ENCODE results near the gene CLCN6. TPM values are rescaled to one million over a fixed set of nuclear protein-coding genes. Genes with fewer than 3 reads are reported as not detected.

The CLCN6 gene
- total and polyA plus RNA-seq, 2 of the 8 experiments (the other 6 are each of a cell fraction or from before 2014, with no cell fraction given) = 15.7 to 26.0 TPM

DNA sequence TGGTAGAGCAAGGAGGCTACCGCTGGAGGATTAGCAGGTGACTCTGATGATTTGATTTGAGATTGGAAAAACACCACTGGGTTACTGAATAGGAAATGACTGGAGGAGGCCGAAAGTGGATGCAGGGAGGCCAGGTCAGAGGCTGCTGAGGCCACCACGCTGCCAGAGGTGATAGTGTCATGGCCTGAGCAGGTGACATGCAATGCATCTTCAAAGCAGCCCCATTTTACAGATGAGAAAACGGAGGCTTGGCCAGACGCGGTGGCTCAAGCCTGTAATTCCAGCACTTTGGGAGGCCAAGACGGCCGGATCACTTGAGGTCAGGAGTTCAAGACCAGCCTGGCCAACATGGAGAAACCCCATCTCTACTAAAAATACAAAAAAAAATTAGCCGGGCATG lies 31.2 kb upstream of the CLCN6 start (continued):
- no peak for TF ChIP-seq SAP30 (IDR thresholded peaks at IDR 0.05; ENCODE audit: insufficient read depth, insufficient replicate concordance, low read length)
- no peak for TF ChIP-seq CEBPB (IDR thresholded peaks at IDR 0.05; ENCODE audit: low read depth, low read length)
- TF ChIP-seq SP1 (IDR thresholded peaks at IDR 0.05; ENCODE audit: low read depth, low read length) = no peak
- TF ChIP-seq JUND (IDR thresholded peaks at IDR 0.05; ENCODE audit: low read length) = no peak
- no peak for TF ChIP-seq RFX5 (IDR thresholded peaks at IDR 0.05; ENCODE audit: borderline replicate concordance, low read depth, low read length)
- TF ChIP-seq ATF3 (IDR thresholded peaks at IDR 0.05; ENCODE audit: insufficient read depth, low read depth, low read length) = no peak
